ENCODE data around the gene AP2S1.

- TF ChIP-seq, protein P1, sequence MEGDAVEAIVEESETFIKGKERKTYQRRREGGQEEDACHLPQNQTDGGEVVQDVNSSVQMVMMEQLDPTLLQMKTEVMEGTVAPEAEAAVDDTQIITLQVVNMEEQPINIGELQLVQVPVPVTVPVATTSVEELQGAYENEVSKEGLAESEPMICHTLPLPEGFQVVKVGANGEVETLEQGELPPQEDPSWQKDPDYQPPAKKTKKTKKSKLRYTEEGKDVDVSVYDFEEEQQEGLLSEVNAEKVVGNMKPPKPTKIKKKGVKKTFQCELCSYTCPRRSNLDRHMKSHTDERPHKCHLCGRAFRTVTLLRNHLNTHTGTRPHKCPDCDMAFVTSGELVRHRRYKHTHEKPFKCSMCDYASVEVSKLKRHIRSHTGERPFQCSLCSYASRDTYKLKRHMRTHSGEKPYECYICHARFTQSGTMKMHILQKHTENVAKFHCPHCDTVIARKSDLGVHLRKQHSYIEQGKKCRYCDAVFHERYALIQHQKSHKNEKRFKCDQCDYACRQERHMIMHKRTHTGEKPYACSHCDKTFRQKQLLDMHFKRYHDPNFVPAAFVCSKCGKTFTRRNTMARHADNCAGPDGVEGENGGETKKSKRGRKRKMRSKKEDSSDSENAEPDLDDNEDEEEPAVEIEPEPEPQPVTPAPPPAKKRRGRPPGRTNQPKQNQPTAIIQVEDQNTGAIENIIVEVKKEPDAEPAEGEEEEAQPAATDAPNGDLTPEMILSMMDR (conservative IDR thresholded peaks at IDR 0.05; ENCODE audit: low read depth in 2 of 2): no peak
- TF ChIP-seq POLR2AphosphoS5 (IDR thresholded peaks at IDR 0.05; ENCODE audit: low read depth): no peak
- no peak for TF ChIP-seq REST (IDR thresholded peaks at IDR 0.05; ENCODE audit: unreplicated experiment)
- TF ChIP-seq CREB1 (CRISPR knock-in tag; IDR thresholded peaks at IDR 0.05; ENCODE audit: low read depth): no peak
- no peak for TF ChIP-seq EZH2 (IDR thresholded peaks at IDR 0.05; ENCODE audit: low read depth, unreplicated experiment)
These were observed 3.1 kb downstream of the AP2S1 start for GRCh38 chr19:46847528-46847927.

Data from GM23338 (cell line).